ENCODE data around the gene SCN4B.
A peak's percentile ranks its signal among the peaks of the same experiment; 100 is the strongest.

Gene SCN4B

GRCh38 chr11:118149493-118149892 is 3.1 kb downstream of the SCN4B start:
- DNase-seq: no peak

GRCh38 chr11:118148856-118149255 is 3.8 kb downstream of the SCN4B start:
- DNase-seq: no peak

DNA sequence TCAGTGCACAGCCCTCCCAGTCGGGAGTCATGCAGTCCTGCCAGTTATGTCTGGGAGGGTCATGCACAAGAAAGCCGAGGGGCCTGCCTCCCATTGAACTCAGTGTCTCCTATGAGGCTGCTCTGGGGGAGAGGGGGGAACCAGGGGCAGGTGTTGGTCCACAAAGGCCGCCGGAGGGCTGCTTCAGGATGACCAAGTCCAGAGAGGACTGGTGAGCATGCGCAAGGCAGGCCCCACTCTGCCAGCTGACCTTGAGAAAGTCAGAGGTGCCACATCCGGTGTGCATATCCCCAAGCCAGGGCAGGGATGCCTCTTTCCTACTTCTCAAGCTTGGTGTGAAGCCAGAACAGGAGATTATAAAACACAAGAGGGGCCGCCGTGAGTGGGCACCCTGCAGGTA is 4.4 kb downstream of the SCN4B start:
- no peak for DNase-seq

DNA sequence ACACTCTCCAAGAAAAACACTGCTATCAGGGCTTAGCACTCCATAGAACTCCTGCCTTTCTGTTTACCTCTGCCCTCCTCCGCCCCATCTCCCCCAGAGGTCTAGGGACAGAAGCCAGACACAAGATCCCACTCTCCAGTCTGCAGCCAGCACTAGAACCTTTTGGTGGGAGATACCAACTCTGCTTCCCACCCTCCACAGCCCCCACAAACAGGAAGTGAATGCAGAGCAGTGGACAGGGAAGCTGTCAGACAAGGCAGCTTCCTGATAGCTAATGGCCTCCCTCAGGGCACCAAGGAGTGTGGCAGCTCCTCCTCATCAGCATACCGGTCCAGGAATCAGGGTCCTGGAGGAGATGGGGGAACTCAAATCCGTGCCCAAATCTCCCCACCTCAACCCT is 5.1 kb downstream of the SCN4B start:
- no peak for DNase-seq

DNA sequence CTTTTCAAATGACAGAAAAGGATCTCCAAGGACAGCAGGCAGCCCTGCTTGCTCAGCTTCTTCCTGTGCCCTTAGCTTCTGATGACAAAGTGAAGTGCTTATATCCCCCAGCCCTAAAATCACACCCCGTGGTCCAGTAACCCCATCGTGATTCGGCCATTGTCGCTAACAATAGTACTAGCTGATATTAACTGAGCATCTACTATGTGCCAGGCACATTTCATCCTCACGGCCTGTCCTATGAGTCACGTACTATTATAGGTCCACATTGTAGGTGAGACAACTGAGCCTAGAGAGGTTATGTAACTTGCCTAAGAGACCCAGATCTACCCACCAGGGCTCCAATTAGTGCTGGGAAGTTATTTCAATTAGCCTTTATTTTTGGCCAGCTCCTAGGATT is 6.1 kb downstream of the SCN4B start:
- DNase-seq: no peak

GRCh38 chr11:118145285-118146227 is 7.1 kb downstream of the SCN4B start:
- peak; percentile 90 for DNase-seq

DNA sequence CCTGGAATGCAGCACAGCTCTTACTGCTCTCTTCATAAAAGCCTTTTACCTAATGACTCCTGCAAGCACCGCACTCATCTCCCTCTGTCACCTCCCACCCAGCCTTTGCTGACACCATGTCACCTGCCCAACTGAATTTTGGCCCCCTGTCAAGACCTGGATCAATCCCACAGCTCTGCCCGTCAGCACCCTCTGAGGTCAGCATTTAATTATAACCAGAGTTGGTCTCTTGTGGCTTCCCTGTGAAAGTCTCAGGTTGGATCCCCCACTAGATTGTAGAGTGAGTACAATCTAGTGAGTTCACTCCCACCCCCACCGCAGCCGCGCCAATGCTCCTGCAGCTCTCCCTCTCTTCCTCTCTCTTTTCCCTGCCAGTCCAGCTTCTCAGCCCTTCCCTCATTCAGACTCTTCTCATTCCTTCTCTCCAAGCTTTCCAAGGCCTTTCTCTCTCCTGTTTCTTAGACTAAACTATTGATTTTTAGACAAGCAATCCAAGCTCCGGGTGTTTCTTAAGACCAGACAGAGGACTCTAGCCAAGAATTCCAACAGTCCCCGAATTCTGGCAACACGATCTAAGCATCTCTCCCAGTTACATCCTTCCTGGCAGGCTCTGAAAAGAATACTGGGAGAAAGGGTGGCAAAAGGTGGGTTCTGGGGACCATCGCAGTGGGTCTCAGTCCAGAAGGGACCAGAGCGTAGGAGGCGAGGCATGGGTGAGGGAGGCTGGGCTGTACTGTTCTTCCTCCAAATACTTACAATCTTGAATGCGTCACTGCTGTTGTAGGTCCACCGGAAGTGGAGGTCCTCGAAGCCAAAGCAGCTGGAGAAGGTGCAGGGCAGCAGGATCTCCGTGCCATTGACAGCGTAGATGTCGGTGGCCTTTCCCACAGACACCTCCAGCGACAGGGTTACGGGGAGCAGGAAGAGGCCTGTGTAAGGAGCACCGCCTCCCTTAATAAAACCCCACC is 8.0 kb downstream of the SCN4B start:
- no peak for DNase-seq

- DNase-seq: no peak
Measured at GRCh38 chr11:118143661-118144185, 8.9 kb downstream of the SCN4B start.

GRCh38 chr11:118142809-118143208 is 9.8 kb downstream of the SCN4B start:
- DNase-seq: peak; percentile 20

GRCh38 chr11:118142081-118142480 is 10.5 kb downstream of the SCN4B start:
- no peak for DNase-seq

DNA sequence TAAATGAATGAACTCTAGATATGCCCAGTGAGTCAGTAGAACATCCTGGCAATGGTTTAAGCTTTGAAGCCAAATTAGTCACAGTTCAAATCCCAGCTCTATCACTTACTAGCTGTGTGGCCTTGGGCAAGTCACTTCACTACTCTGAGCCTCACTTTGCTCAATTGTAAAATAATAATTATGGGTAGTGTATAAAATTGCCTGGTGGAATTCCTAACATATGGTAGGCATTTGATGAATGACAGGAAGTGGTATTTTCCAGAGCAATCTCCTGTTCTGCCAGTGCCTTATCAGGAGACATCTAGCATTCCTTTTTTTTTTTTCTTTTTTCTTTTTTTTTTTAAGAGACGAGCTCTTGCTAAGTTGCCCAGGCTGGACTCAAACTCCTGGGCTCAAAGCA is 13.0 kb downstream of the SCN4B start:
- no peak for DNase-seq

DNA sequence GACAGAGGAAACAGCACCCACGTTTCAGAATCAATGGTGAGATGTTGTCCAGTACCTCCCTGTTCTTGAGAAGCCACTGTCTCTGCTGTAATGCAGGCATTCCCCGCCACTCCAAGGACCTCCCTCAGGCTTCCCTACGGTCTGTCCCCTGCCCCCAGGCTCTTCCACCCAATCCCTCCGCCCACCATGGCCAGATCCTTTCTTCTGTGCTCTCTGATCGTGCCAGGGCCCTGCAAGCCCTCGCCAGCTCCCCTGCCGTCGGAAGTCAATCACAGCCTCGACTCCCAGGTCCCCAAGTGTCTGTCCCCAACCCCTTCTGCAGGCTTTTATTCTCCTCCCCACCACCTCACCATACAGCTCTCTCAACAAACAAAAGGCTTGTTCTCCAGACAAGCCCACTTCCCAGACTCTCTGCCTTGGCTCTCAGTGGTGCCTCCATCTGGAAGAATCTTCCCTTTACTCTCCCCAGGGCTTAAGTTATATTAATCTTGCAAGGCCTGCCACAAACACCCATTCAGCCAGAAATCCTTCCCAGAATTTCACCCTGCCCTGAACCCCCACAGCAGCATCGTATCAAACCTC is 13.7 kb downstream of the SCN4B start:
- no peak for DNase-seq

DNA sequence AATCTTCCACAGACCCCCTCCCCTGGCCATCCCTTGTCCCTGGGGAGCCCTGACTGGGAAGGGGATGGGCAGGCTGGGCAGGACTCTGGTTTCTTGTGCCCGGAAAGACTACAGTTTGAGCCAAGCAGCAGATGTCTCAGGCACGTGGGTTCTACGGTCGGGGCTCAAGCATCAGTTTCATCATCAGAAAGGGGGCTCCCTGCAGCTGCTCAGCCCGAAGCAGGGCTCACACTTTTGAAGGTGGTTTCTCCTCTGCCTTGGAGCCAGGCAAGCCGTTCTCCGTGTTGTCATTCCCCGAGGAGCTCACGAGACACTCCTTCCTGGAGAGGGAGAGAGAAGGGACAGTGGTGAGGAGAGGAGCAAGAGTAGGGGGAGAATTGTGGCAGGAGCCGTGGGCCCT is 15.8 kb downstream of the SCN4B start:
- no peak for DNase-seq

GRCh38 chr11:118136341-118136740 is 16.3 kb downstream of the SCN4B start:
- no peak for DNase-seq

DNA sequence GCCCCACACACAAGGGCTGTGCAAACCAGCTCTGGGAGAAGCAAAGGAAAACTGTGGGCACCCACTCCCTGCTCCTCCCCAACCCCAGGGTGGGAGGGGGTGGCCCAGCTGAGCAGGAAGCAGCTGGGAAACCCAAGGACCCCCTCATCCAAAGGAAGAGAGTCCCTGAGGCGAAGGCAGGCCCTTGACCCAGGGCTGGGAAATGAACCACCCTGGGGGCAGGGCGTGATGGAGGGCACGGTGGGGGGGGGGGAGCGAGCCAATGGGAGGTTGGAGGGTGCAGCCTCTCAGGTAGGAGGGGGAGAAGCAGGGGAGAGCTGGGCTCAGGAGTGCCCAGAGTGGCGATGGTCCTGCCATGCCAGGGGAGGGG is 16.8 kb downstream of the SCN4B start:
- DNase-seq: no peak

GRCh38 chr11:118135051-118135795 is 17.4 kb downstream of the SCN4B start:
- DNase-seq: no peak

GRCh38 chr11:118133816-118134215 is 18.8 kb downstream of the SCN4B start:
- no peak for DNase-seq

DNA sequence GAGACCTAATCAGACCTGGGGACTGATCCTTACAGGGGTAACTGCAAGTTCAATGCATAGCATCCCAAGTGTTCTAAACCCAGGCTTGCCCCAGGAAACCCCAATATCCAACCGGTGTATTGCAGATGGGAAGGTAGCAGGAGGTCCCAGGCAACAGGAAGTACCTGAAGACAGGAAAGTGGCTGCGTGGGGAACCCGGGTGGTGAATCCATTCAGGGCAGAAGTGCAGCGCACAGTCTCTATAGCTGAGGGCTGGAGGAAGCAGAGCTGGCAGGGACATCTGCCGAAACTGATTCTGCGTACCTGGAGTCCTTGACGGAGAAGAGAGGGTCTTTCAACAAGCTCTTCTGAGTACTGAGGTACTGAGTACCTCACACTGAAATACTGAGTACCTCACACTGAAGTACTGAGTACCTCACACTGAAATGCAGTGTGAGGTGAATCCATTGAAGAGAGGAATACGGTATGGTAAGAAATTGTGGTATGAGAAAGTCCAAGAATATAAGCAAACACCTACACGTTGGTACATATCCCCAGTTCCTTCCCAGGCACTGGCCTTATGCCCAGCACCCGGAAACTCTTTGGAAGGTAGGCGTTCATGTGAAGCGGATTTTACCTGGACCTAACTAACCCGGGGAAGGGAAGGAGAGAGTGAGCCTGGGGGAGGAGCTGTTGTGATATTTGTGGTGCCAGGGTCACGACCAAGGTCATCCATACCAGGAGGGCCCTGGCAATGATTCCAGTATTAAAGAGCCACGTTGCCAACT is 20.1 kb downstream of the SCN4B start:
- no peak for DNase-seq

DNA sequence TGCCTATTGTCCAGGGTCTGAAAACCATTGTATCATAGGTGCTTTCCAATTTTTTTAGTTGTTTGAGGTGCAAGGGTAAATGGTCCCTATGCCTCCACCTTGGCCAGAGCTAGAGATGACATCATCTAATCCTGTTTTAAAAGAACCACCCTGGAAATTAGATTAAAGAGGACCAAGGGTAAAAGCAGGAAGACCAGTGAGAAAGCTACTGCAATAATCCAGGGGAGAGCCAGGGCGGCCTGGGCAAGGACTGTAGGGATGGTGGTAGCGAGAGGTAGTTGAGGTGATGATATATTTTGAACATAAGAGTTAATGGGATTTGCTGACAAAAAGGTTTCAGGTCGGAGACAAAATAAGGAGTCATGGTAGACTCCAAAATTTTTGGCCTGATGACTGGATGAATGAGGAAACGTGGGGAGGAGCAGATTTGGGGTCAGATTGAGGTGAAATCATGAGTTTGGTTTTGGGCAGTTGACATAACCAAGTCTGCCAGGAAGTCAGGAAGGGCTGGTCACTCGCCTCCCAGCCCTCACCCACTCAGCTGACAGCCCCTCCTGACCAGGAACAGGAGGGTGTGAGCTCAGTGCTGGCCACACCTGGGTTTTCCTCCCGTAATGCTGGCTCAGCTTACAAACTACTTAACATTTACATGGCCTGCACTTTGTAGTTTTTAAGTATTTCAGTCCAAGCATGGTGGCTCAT is 23.0 kb downstream of the SCN4B start:
- no peak for DNase-seq

GRCh38 chr11:118128721-118129470 is 23.7 kb downstream of the SCN4B start:
- no peak for DNase-seq

Data from CD4-positive, alpha-beta T cell treated with Interleukin-17A for 1 hour (primary cell).